Activated CD8-positive, alpha-beta memory T cell treated with anti-CD3 and anti-CD28 coated beads, Interleukin-2, amount 50 U/mL, for 24 hours (primary cell): ENCODE results near the gene CD8B.

ENCODE experiments used
- DNase-seq: peaks from one replicate; pipeline ENCODE4 v3.0.0-alpha.2; 2020; ENCODE audit errors: extremely low read depth

The CD8B gene

GRCh38 chr2:86774862-86775261 lies 86.8 kb downstream of the CD8B start:
- no peak for DNase-seq

DNA sequence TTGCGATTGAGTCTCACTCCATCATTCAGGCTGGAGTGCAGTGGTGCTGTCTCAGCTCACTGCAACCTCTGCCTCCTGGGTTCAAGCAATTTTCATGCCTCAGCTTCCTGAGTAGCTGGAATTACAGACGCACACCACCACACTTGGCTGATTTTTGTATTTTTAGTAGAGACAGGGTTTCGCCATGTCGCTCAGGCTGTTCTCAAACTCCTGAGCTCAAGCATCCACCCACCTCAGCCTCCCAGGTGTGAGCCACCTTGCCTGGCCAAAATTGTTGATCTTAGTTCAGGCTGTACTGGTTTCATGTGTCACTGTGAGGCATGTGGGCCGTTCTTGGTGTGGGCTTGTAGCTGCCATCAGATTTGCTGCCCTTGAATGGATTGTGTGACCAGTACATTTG lies 89.1 kb downstream of the CD8B start:
- DNase-seq = no peak

DNA sequence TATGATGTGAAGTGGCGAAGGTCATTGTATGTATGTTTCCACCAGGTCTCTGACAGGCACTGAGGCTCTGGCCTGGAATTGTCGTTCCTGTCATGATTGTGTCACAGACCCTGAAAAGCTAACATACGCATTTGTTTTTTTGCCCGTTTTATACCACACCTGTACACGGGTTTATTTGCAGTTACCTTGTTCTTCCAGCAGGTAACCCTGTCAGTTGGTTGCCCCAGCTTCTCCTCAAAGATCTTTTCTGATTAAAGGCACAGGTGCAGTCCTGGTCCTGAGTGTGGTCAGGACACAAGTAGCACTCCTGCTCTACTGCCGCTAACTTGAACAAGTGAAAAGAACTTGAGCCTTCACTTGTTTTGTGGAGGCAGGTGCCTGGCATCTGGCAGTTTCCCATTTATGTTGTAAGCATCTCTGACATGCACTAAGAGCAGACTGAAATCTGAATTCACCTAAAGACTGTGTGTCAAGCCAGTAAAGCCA lies 90.8 kb downstream of the CD8B start:
- no peak for DNase-seq

DNA sequence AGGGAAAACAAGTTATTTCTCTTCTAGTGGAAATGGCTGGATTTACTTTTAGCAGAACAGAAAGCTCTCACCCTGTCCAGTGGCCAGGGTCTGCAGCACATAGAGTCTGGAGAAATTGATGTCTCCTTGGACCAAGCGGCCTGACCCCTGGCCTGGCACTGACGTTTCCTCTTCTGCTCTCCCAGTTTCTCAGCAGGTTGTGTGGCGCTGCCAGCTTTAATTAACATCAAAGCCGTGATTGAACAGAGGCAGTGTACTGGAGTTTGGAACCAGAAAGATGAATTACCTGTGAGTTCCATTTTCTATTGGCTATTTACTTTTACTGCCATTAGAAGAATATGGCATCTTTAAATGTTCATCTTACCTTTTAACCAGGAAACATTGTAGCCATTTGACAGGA lies 91.8 kb downstream of the CD8B start:
- DNase-seq = no peak

GRCh38 chr2:86768189-86768949 lies 93.3 kb downstream of the CD8B start:
- no peak for DNase-seq
